PC-9 (cell line): ENCODE measurements around the gene SDCCAG8. TPM values are rescaled to one million over a fixed set of nuclear protein-coding genes. Genes with fewer than 3 reads are reported as not detected.

Experiments
- BruUV-seq: library from RNA; stranded (reverse); fragments of 400-500 nt; replicated peaks from 2 replicates; lab custom pipeline; 2021; lab: Mats Ljungman, UMichigan
- CTCF ChIA-PET: fragments of 300-600 bp; sonication (Branson Sonifier 250); formaldehyde crosslinking; loops from one replicate; lab custom pipeline; 2022; ENCODE audit warnings: antibody characterized with exemption; lab: Charles Lee
- POLR2A ChIA-PET: fragments of 300-600 bp; sonication (Branson Sonifier 250); formaldehyde crosslinking; loops from one replicate; lab custom pipeline; 2022; ENCODE audit warnings: antibody characterized with exemption; ENCODE audit not compliant: unreplicated experiment; lab: Charles Lee
- DNase-seq, 2 experiments: peaks; one replicate each; pipeline versions ENCODE4 v3.0.0 to v3.0.0-alpha.2; 2015 to 2022; ENCODE audit warnings: mixed read lengths in 1 of 2
- H2AFZ ChIP-seq: fragments of 200-600 bp; sonication (generic); 2 replicates; pipeline ENCODE4 v1.8.1; 2017; ENCODE audit warnings: antibody characterized with exemption
- H3F3A ChIP-seq: fragments of 200-600 bp; sonication (generic); 2 replicates; pipeline ENCODE4 v1.8.1; 2017; ENCODE audit warnings: antibody characterized with exemption, mild to moderate bottlenecking, low read depth; ENCODE audit not compliant: insufficient read depth
- H3K27ac ChIP-seq: fragments of 200-600 bp; sonication (generic); 2 replicates; pipeline ENCODE4 v1.6.1; 2016; ENCODE audit warnings: mixed run types
- H3K27me3 ChIP-seq: fragments of 200-600 bp; sonication (generic); 2 replicates; pipeline ENCODE4 v1.6.1; 2016; ENCODE audit warnings: low read depth, mixed run types; ENCODE audit not compliant: insufficient read depth
- H3K36me3 ChIP-seq: fragments of 200-600 bp; sonication (generic); 2 replicates; pipeline ENCODE4 v1.6.1; 2016; ENCODE audit warnings: low read depth, mixed run types
- H3K4me1 ChIP-seq: fragments of 200-600 bp; sonication (generic); replicated peaks from 2 replicates; pipeline ENCODE4 v1.6.1; 2016; ENCODE audit warnings: mixed run types; ENCODE audit not compliant: insufficient read depth
- H3K4me2 ChIP-seq: fragments of 200-600 bp; sonication (generic); 2 replicates; pipeline ENCODE4 v1.6.1; 2017; ENCODE audit warnings: mixed run types
- H3K4me3 ChIP-seq: fragments of 200-600 bp; sonication (generic); 2 replicates; pipeline ENCODE4 v1.6.1; 2016; ENCODE audit warnings: mixed run types
- H3K79me2 ChIP-seq: fragments of 200-600 bp; sonication (generic); 2 replicates; pipeline ENCODE4 v1.6.1; 2017; ENCODE audit warnings: low read depth, mixed run types
- H3K9me2 ChIP-seq: fragments of 200-600 bp; sonication (generic); 2 replicates; pipeline ENCODE4 v1.8.1; 2017; ENCODE audit warnings: mild to moderate bottlenecking; ENCODE audit not compliant: insufficient read depth
- H3K9me3 ChIP-seq: fragments of 200-600 bp; sonication (generic); 2 replicates; pipeline ENCODE4 v1.8.1; 2016; ENCODE audit warnings: low read depth; ENCODE audit not compliant: insufficient read depth
- H4K20me1 ChIP-seq: fragments of 200-600 bp; sonication (generic); 2 replicates; pipeline ENCODE4 v1.8.1; 2017; ENCODE audit not compliant: insufficient read depth
- EZH2 ChIP-seq: fragments of 200-600 bp; sonication (generic); IDR thresholded peaks from 2 replicates; pipeline ENCODE4 v1.8.0; 2017; ENCODE audit warnings: antibody characterized with exemption, low read depth
- intact Hi-C: fragments of 100-400 bp; cut with micrococcal nuclease; formaldehyde crosslinking; loops from one replicate; pipeline ENCODE4 v1.10.0; 2022; ENCODE audit not compliant: unreplicated experiment
- total RNA-seq: library from RNA; stranded (reverse); gene quantifications from 2 replicates; pipeline ENCODE4 v1.2.3, GENCODE V29; 2021
- TF ChIP-seq, protein P1 (sequence below): fragments of 200-600 bp; sonication (generic); conservative IDR thresholded peaks from 2 replicates; pipeline ENCODE4 v1.6.1; 2017; ENCODE audit warnings: mixed run types, antibody characterized with exemption, mild to moderate bottlenecking, moderate library complexity

The SDCCAG8 gene
- total RNA-seq, 1 experiment from 2014 or later = 22.7 TPM

DNA sequence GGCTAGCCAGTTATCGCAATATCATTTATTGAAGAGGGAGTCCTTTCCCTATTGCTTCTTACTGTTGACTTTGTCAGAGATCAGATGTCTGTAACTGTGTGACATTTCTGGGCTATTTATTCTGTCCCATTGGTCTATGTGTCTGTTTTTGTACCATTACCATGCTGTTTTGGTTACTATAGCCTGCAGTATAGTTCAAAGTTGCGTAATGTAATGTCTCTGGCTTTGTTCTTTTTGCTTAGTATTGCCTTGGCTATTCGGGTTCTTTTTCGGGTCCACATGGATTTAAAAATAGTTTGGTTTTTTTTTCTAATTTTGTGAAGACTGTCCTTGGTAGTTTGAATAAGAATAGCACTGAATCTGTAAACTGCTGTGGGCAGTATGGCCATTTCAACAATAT, 273.7 kb downstream of the SDCCAG8 start:
- Histone ChIP-seq H3K4me1 (peaks cover 9% of the 10 kb centered on the region), H3F3A (peaks cover 22% of the 10 kb centered on the region), H3K27me3 (no peaks in the 10 kb centered on the region), H3K79me2 (no peaks in the 10 kb centered on the region), H3K9me3 (no peaks in the 10 kb centered on the region), H3K27ac (no peak overlapping the region), H4K20me1 (no peaks in the 10 kb centered on the region), H3K4me3 (no peak overlapping the region), H3K4me2 (no peak overlapping the region), H3K9me2 (no peaks in the 10 kb centered on the region), H2AFZ (no peak overlapping the region), H3K36me3 (no peaks in the 10 kb centered on the region; the same call in 1 of the 2 replicates)
- no TSS peak for BruUV-seq
- no peak for DNase-seq
- POLR2A ChIA-PET = no interaction called here
- intact Hi-C loops = no loop called here
- CTCF ChIA-PET = no interaction called here
- TF ChIP-seq, protein P1, sequence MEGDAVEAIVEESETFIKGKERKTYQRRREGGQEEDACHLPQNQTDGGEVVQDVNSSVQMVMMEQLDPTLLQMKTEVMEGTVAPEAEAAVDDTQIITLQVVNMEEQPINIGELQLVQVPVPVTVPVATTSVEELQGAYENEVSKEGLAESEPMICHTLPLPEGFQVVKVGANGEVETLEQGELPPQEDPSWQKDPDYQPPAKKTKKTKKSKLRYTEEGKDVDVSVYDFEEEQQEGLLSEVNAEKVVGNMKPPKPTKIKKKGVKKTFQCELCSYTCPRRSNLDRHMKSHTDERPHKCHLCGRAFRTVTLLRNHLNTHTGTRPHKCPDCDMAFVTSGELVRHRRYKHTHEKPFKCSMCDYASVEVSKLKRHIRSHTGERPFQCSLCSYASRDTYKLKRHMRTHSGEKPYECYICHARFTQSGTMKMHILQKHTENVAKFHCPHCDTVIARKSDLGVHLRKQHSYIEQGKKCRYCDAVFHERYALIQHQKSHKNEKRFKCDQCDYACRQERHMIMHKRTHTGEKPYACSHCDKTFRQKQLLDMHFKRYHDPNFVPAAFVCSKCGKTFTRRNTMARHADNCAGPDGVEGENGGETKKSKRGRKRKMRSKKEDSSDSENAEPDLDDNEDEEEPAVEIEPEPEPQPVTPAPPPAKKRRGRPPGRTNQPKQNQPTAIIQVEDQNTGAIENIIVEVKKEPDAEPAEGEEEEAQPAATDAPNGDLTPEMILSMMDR = no peak
- no peak for TF ChIP-seq EZH2

DNA sequence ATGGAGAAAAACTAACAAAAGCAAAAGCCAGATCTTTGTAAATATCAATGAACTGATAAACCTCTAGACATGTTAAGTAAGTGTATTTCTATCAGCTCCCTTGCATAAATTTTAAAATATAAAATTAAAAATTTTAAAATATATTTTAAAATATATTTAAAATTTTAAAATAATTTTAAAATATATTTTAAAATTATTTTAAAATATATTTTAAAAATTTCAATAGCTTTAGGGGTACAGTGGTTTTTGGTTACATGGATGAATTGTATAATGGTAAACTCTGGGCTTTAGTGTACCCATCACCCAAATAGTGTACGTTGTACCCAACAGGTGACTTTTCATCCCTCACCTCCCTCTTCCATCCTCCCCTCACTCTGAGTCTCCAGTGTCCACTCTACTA, 279.2 kb downstream of the SDCCAG8 start:
- Histone ChIP-seq H4K20me1 (no peaks in the 10 kb centered on the region), H3K27me3 (no peaks in the 10 kb centered on the region), H3K9me3 (no peaks in the 10 kb centered on the region), H3K9me2 (no peaks in the 10 kb centered on the region; the same call in 1 of the 2 replicates), H3K4me2 (no peak overlapping the region), H3K36me3 (no peaks in the 10 kb centered on the region), H3K4me1 (no peaks in the 10 kb centered on the region), H3K4me3 (no peak overlapping the region), H3F3A (no peaks in the 10 kb centered on the region; the same call in 1 of the 2 replicates), H2AFZ (no peak overlapping the region), H3K79me2 (no peaks in the 10 kb centered on the region), H3K27ac (no peak overlapping the region)
- no TSS peak for BruUV-seq
- intact Hi-C loops = no loop called here
- CTCF ChIA-PET = no interaction called here
- POLR2A ChIA-PET = no interaction called here
- DNase-seq = no peak
- no peak for TF ChIP-seq EZH2

DNA sequence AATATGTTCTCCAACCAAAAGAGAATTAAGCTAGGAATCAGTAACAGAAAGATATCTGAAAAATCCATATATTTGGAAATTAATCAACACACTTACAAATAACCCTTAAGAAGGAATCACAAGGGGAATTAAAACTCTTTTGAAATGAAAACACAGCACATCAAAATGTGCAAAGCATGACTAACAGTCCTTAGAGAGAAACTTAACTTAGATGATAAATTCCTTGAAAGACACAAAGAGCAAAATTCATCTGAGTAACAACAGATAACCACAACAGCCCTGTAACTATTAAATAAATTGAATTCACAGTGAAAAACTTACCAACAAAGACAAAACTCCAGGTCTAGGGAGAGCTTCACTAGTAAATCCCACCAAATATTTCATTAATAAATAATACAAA, 283.8 kb downstream of the SDCCAG8 start:
- Histone ChIP-seq H3K4me1 (no peaks in the 10 kb centered on the region), H4K20me1 (no peaks in the 10 kb centered on the region), H3K27me3 (no peaks in the 10 kb centered on the region), H3K9me3 (no peaks in the 10 kb centered on the region), H3K36me3 (no peaks in the 10 kb centered on the region; the same call in 1 of the 2 replicates), H3K4me2 (no peak overlapping the region), H3K9me2 (no peaks in the 10 kb centered on the region; the same call in 1 of the 2 replicates), H3K4me3 (no peak overlapping the region), H3K79me2 (no peaks in the 10 kb centered on the region), H3F3A (peaks cover 3% of the 10 kb centered on the region; the same call in 1 of the 2 replicates), H2AFZ (no peak overlapping the region), H3K27ac (no peak overlapping the region)
- intact Hi-C loops = no loop called here
- CTCF ChIA-PET = no interaction called here
- DNase-seq = no peak
- no TSS peak for BruUV-seq
- TF ChIP-seq, protein P1 = no peak
- TF ChIP-seq EZH2 = no peak
- POLR2A ChIA-PET = no interaction called here
